HG03439 (cell line): ENCODE data around the gene PBX4.

Experiments
- ATAC-seq: cut with Tn5 transposase; IDR thresholded peaks from one replicate; pipeline ENCODE4 v1.9.1; 2021; ENCODE audit warnings: mild to moderate bottlenecking, moderate library complexity; ENCODE audit not compliant: unreplicated experiment

PBX4 gene

GRCh38 chr19:19559931-19560330 lies 58.6 kb downstream of the PBX4 start:
- no peak for ATAC-seq

GRCh38 chr19:19558636-19559035 lies 59.9 kb downstream of the PBX4 start:
- no peak for ATAC-seq

GRCh38 chr19:19558055-19558454 lies 60.4 kb downstream of the PBX4 start:
- ATAC-seq: no peak

GRCh38 chr19:19554074-19555023 lies 64.1 kb downstream of the PBX4 start:
- no peak for ATAC-seq

- ATAC-seq: no peak
These were observed 64.8 kb downstream of the PBX4 start for GRCh38 chr19:19553670-19554069.

- no peak for ATAC-seq
These were observed 65.7 kb downstream of the PBX4 start for GRCh38 chr19:19552798-19553197.

- no peak for ATAC-seq
These were observed 66.7 kb downstream of the PBX4 start for GRCh38 chr19:19551853-19552192.

GRCh38 chr19:19550972-19551852 lies 67.3 kb downstream of the PBX4 start:
- ATAC-seq: no peak

GRCh38 chr19:19550485-19550929 lies 68.0 kb downstream of the PBX4 start:
- ATAC-seq: no peak

- ATAC-seq: no peak
These were observed 68.6 kb downstream of the PBX4 start for GRCh38 chr19:19549804-19550464.

GRCh38 chr19:19548915-19549759 lies 69.3 kb downstream of the PBX4 start:
- no peak for ATAC-seq

- ATAC-seq: no peak
These were observed 70.7 kb downstream of the PBX4 start for GRCh38 chr19:19547674-19548336.

GRCh38 chr19:19546751-19547162 lies 71.7 kb downstream of the PBX4 start:
- no peak for ATAC-seq

GRCh38 chr19:19545707-19546106 lies 72.8 kb downstream of the PBX4 start:
- ATAC-seq: no peak

- no peak for ATAC-seq
These were observed 73.4 kb downstream of the PBX4 start for GRCh38 chr19:19544954-19545591.

- no peak for ATAC-seq
These were observed 74.1 kb downstream of the PBX4 start for GRCh38 chr19:19544257-19544953.

- ATAC-seq: no peak
These were observed 74.8 kb downstream of the PBX4 start for GRCh38 chr19:19543640-19544039.

GRCh38 chr19:19543101-19543500 lies 75.4 kb downstream of the PBX4 start:
- no peak for ATAC-seq

- no peak for ATAC-seq
These were observed 76.0 kb downstream of the PBX4 start for GRCh38 chr19:19542507-19542906.
